ENCODE measurements around the gene MPST.

DNA sequence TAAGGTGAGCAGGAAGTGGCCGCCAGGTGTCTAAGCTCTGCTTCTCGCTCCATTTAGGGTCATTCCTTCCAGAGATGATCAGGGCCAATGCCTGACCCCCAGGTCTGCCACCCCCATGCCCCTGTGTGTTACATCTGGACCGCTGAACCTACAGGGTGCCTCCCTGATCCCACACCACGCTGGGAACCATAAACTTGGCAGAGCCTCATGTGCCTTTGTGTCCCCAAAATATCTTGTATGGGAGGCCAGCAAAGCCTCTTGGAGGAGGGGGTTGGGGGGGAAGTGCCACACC is 4.0 kb upstream of the MPST start:
- TF ChIP-seq, protein P1, sequence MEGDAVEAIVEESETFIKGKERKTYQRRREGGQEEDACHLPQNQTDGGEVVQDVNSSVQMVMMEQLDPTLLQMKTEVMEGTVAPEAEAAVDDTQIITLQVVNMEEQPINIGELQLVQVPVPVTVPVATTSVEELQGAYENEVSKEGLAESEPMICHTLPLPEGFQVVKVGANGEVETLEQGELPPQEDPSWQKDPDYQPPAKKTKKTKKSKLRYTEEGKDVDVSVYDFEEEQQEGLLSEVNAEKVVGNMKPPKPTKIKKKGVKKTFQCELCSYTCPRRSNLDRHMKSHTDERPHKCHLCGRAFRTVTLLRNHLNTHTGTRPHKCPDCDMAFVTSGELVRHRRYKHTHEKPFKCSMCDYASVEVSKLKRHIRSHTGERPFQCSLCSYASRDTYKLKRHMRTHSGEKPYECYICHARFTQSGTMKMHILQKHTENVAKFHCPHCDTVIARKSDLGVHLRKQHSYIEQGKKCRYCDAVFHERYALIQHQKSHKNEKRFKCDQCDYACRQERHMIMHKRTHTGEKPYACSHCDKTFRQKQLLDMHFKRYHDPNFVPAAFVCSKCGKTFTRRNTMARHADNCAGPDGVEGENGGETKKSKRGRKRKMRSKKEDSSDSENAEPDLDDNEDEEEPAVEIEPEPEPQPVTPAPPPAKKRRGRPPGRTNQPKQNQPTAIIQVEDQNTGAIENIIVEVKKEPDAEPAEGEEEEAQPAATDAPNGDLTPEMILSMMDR (IDR thresholded peaks at IDR 0.05; ENCODE audit: poor library complexity, severe bottlenecking), result no peak
- no peak for TF ChIP-seq EP300 (conservative IDR thresholded peaks at IDR 0.05; ENCODE audit: poor library complexity, severe bottlenecking)
- TF ChIP-seq, protein P2, sequence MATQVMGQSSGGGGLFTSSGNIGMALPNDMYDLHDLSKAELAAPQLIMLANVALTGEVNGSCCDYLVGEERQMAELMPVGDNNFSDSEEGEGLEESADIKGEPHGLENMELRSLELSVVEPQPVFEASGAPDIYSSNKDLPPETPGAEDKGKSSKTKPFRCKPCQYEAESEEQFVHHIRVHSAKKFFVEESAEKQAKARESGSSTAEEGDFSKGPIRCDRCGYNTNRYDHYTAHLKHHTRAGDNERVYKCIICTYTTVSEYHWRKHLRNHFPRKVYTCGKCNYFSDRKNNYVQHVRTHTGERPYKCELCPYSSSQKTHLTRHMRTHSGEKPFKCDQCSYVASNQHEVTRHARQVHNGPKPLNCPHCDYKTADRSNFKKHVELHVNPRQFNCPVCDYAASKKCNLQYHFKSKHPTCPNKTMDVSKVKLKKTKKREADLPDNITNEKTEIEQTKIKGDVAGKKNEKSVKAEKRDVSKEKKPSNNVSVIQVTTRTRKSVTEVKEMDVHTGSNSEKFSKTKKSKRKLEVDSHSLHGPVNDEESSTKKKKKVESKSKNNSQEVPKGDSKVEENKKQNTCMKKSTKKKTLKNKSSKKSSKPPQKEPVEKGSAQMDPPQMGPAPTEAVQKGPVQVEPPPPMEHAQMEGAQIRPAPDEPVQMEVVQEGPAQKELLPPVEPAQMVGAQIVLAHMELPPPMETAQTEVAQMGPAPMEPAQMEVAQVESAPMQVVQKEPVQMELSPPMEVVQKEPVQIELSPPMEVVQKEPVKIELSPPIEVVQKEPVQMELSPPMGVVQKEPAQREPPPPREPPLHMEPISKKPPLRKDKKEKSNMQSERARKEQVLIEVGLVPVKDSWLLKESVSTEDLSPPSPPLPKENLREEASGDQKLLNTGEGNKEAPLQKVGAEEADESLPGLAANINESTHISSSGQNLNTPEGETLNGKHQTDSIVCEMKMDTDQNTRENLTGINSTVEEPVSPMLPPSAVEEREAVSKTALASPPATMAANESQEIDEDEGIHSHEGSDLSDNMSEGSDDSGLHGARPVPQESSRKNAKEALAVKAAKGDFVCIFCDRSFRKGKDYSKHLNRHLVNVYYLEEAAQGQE (IDR thresholded peaks at IDR 0.05; ENCODE audit: borderline replicate concordance), result no peak
- TF ChIP-seq EZH2 (IDR thresholded peaks at IDR 0.05; ENCODE audit: borderline replicate concordance, insufficient read depth, low read length, poor library complexity, severe bottlenecking), result no peak
- no peak for TF ChIP-seq POLR2AphosphoS5 (IDR thresholded peaks at IDR 0.05)
- no peak for TF ChIP-seq SMC3 (conservative IDR thresholded peaks at IDR 0.05; ENCODE audit: poor library complexity)
- no peak for TF ChIP-seq MXI1 (conservative IDR thresholded peaks at IDR 0.05; ENCODE audit: poor library complexity, severe bottlenecking)
- TF ChIP-seq TAF1 (IDR thresholded peaks at IDR 0.05; ENCODE audit: low read depth), result no peak
